HCT116 (cell line): ENCODE measurements around the gene RNGTT.

Experiments used
- CTCF ChIP-seq, 3 experiments: fragments of 200-600 bp in 1 of 3; sonication (generic) in 1 of 3; IDR thresholded peaks in 2 of 3; conservative IDR thresholded peaks in 1 of 3; 2 replicates each; pipeline ENCODE4 v1.5.1; 2012 to 2017; ENCODE audit warnings: low read depth in 2 of 3, low read length in 2 of 3, antibody characterized with exemption in 1 of 3, borderline replicate concordance in 1 of 3, control low read depth in 1 of 3, mild to moderate bottlenecking in 1 of 3, mixed read lengths in 1 of 3, mixed run types in 1 of 3, moderate library complexity in 1 of 3; ENCODE audit not compliant: insufficient read depth in 1 of 3
- EZH2 ChIP-seq: fragments of 200-600 bp; sonication (generic); IDR thresholded peaks from 2 replicates; pipeline ENCODE4 v1.6.1; 2017; ENCODE audit warnings: antibody characterized with exemption, mixed run types
- POLR2A ChIP-seq: IDR thresholded peaks from 2 replicates; pipeline ENCODE4 v1.7.0; 2011; ENCODE audit warnings: borderline replicate concordance; ENCODE audit not compliant: insufficient read depth, insufficient read length; ENCODE audit errors: extremely low read depth

DNA sequence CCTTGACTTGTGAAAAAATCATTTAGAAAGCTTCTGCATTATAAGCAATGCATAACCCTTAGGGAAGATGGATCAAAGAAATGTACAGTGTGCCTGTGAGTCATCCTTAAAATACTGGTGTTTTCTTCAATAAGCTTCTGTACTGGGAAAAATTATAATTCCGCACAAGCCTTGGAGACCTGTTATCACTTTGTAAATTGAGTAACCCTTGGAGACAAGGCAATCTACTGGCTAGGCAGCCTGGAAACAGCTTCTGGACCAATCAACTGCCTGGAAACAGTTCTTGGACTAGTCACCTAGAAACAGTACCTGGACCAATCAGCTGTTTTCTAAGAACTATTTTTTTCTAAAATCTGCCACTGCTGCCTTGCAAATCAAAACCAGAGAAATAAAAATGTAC lies 25.8 kb upstream of the RNGTT start:
- TF ChIP-seq EZH2: no peak
- no peak for TF ChIP-seq CTCF (IDR thresholded peaks at IDR 0.05 in 2 of 3, conservative IDR thresholded peaks at IDR 0.05 in 1 of 3; ENCODE audit: borderline replicate concordance in 1 of 3, insufficient read depth in 1 of 3, low read depth in 2 of 3, low read length in 2 of 3)
- TF ChIP-seq POLR2A: no peak
